Stimulated activated naive CD8-positive, alpha-beta T cell treated with anti-CD3 and anti-CD28 coated beads, Interleukin-15, Interleukin-2, amounts not matched to agents 100 ng/mL and 50 ng/mL, for 24 hours (primary cell): ENCODE results near the gene NEK6.
A peak's percentile ranks its signal among the peaks of the same experiment; 100 is the strongest.

Source experiments
- H3K27ac Mint-ChIP-seq: one replicate; pipeline ENCODE4 v1.8.0; 2021; ENCODE audit warnings: mild to moderate bottlenecking, mixed read lengths
- H3K27me3 Mint-ChIP-seq: one replicate; pipeline ENCODE4 v1.8.0; 2021; ENCODE audit warnings: mixed read lengths
- H3K36me3 Mint-ChIP-seq: one replicate; pipeline ENCODE4 v1.8.0; 2021; ENCODE audit warnings: low read depth, mixed read lengths
- H3K4me1 Mint-ChIP-seq: one replicate; pipeline ENCODE4 v1.8.0; 2021; ENCODE audit warnings: low read depth, mixed read lengths
- H3K4me3 Mint-ChIP-seq: one replicate; pipeline ENCODE4 v1.8.0; 2021; ENCODE audit warnings: mild to moderate bottlenecking, mixed read lengths
- H3K9me3 Mint-ChIP-seq: one replicate; pipeline ENCODE4 v1.8.0; 2021; ENCODE audit warnings: mixed read lengths

The NEK6 gene

GRCh38 chr9:124274738-124275137 lies 17.0 kb downstream of the NEK6 start:
- H3K4me1 Mint-ChIP-seq = peaks cover 12% of the 10 kb centered on the region
- H3K9me3 Mint-ChIP-seq = no peaks in the 10 kb centered on the region
- no peaks in the 10 kb centered on the region for H3K27me3 Mint-ChIP-seq
- H3K27ac Mint-ChIP-seq = no peak overlapping the region
- H3K4me3 Mint-ChIP-seq = no peak overlapping the region
- H3K36me3 Mint-ChIP-seq = no peaks in the 10 kb centered on the region

GRCh38 chr9:124277420-124277819 lies 19.7 kb downstream of the NEK6 start:
- Mint-ChIP-seq H3K9me3 (no peaks in the 10 kb centered on the region), H3K36me3 (no peaks in the 10 kb centered on the region), H3K4me3 (no peak overlapping the region), H3K27ac (no peak overlapping the region), H3K4me1 (peaks cover 31% of the 10 kb centered on the region), H3K27me3 (no peaks in the 10 kb centered on the region)

GRCh38 chr9:124278054-124278540 lies 20.3 kb downstream of the NEK6 start:
- Mint-ChIP-seq H3K27ac (no peak overlapping the region), H3K9me3 (no peaks in the 10 kb centered on the region), H3K36me3 (no peaks in the 10 kb centered on the region), H3K4me1 (peaks cover 31% of the 10 kb centered on the region), H3K27me3 (no peaks in the 10 kb centered on the region), H3K4me3 (no peak overlapping the region)

- Mint-ChIP-seq H3K36me3 (no peaks in the 10 kb centered on the region), H3K4me1 (peaks cover 31% of the 10 kb centered on the region), H3K4me3 (no peak overlapping the region), H3K9me3 (no peaks in the 10 kb centered on the region), H3K27ac (no peak overlapping the region), H3K27me3 (no peaks in the 10 kb centered on the region)
Observed at GRCh38 chr9:124279531-124280175, 21.9 kb downstream of the NEK6 start.

GRCh38 chr9:124280176-124280691 lies 22.5 kb downstream of the NEK6 start:
- Mint-ChIP-seq H3K4me3 (no peak overlapping the region), H3K27ac (no peak overlapping the region), H3K4me1 (peaks cover 37% of the 10 kb centered on the region), H3K36me3 (no peaks in the 10 kb centered on the region), H3K27me3 (no peaks in the 10 kb centered on the region), H3K9me3 (no peaks in the 10 kb centered on the region)

- Mint-ChIP-seq H3K27me3 (no peaks in the 10 kb centered on the region), H3K4me1 (peaks cover 54% of the 10 kb centered on the region), H3K9me3 (no peaks in the 10 kb centered on the region), H3K27ac (no peak overlapping the region), H3K4me3 (no peak overlapping the region), H3K36me3 (no peaks in the 10 kb centered on the region)
Observed at GRCh38 chr9:124281931-124282371, 24.2 kb downstream of the NEK6 start.

GRCh38 chr9:124282442-124283227 lies 24.9 kb downstream of the NEK6 start:
- Mint-ChIP-seq H3K4me3 (no peak overlapping the region), H3K27me3 (no peaks in the 10 kb centered on the region), H3K9me3 (no peaks in the 10 kb centered on the region), H3K36me3 (no peaks in the 10 kb centered on the region), H3K4me1 (peaks cover 61% of the 10 kb centered on the region), H3K27ac (no peak overlapping the region)

GRCh38 chr9:124283228-124283814 lies 25.6 kb downstream of the NEK6 start:
- Mint-ChIP-seq H3K4me1 (peaks cover 62% of the 10 kb centered on the region), H3K27me3 (no peaks in the 10 kb centered on the region), H3K27ac (no peak overlapping the region)

GRCh38 chr9:124284237-124284831 lies 26.6 kb downstream of the NEK6 start:
- no peaks in the 10 kb centered on the region for H3K9me3 Mint-ChIP-seq
- no peaks in the 10 kb centered on the region for H3K27me3 Mint-ChIP-seq
- no peaks in the 10 kb centered on the region for H3K36me3 Mint-ChIP-seq
- no peak overlapping the region for H3K27ac Mint-ChIP-seq
- H3K4me3 Mint-ChIP-seq = no peak overlapping the region
- H3K4me1 Mint-ChIP-seq = peaks cover 71% of the 10 kb centered on the region

More at GRCh38 chr9:124283228-124283814, 25.6 kb downstream of the NEK6 start:
- no peak overlapping the region for H3K4me3 Mint-ChIP-seq
- H3K9me3 Mint-ChIP-seq = no peaks in the 10 kb centered on the region
- no peaks in the 10 kb centered on the region for H3K36me3 Mint-ChIP-seq

- Mint-ChIP-seq H3K4me3 (peak overlapping the region; percentile 35), H3K4me1 (peaks cover 72% of the 10 kb centered on the region)
Observed at GRCh38 chr9:124284940-124285441, 27.2 kb downstream of the NEK6 start.

GRCh38 chr9:124285490-124285889 lies 27.7 kb downstream of the NEK6 start:
- H3K4me1 Mint-ChIP-seq = peaks cover 71% of the 10 kb centered on the region
- H3K27me3 Mint-ChIP-seq = no peaks in the 10 kb centered on the region
- peak overlapping the region; percentile 99 for H3K27ac Mint-ChIP-seq
- H3K36me3 Mint-ChIP-seq = no peaks in the 10 kb centered on the region
- H3K4me3 Mint-ChIP-seq = peak overlapping the region; percentile 35
- H3K9me3 Mint-ChIP-seq = no peaks in the 10 kb centered on the region

More at GRCh38 chr9:124284940-124285441, 27.2 kb downstream of the NEK6 start:
- Mint-ChIP-seq H3K36me3 (no peaks in the 10 kb centered on the region), H3K27me3 (no peaks in the 10 kb centered on the region), H3K9me3 (no peaks in the 10 kb centered on the region), H3K27ac (peak overlapping the region; percentile 99)

- H3K27me3 Mint-ChIP-seq = no peaks in the 10 kb centered on the region
- peak overlapping the region; percentile 75 for H3K4me3 Mint-ChIP-seq
- peak overlapping the region; percentile 99 for H3K27ac Mint-ChIP-seq
- H3K4me1 Mint-ChIP-seq = peaks cover 71% of the 10 kb centered on the region
- H3K36me3 Mint-ChIP-seq = no peaks in the 10 kb centered on the region
- H3K9me3 Mint-ChIP-seq = no peaks in the 10 kb centered on the region
Observed at GRCh38 chr9:124285903-124286291, 28.1 kb downstream of the NEK6 start.

GRCh38 chr9:124286292-124286931 lies 28.7 kb downstream of the NEK6 start:
- H3K27me3 Mint-ChIP-seq = no peaks in the 10 kb centered on the region
- H3K9me3 Mint-ChIP-seq = no peaks in the 10 kb centered on the region
- H3K27ac Mint-ChIP-seq = peak overlapping the region; percentile 99
- peaks cover 73% of the 10 kb centered on the region for H3K4me1 Mint-ChIP-seq
- peak overlapping the region; percentile 75 for H3K4me3 Mint-ChIP-seq
- H3K36me3 Mint-ChIP-seq = no peaks in the 10 kb centered on the region

GRCh38 chr9:124290053-124290591 lies 32.4 kb downstream of the NEK6 start:
- Mint-ChIP-seq H3K27ac (no peak overlapping the region), H3K9me3 (no peaks in the 10 kb centered on the region)

More at GRCh38 chr9:124290053-124290591, 32.4 kb downstream of the NEK6 start:
- Mint-ChIP-seq H3K4me3 (no peak overlapping the region), H3K27me3 (no peaks in the 10 kb centered on the region), H3K4me1 (peaks cover 95% of the 10 kb centered on the region), H3K36me3 (peaks cover 6% of the 10 kb centered on the region)
